H1 (cell line): Measurements from ENCODE around the gene SLC17A6. TPM values are rescaled to one million over a fixed set of nuclear protein-coding genes. Genes with fewer than 3 reads are reported as not detected.

ENCODE experiments used
- CTCF ChIA-PET: fragments of 300-600 bp; sonication (Branson Sonifier 250); formaldehyde crosslinking; loops from one replicate; lab custom pipeline; 2021; ENCODE audit not compliant: partially characterized antibody; lab: Charles Lee
- POLR2A ChIA-PET: fragments of 300-600 bp; sonication (Branson Sonifier 250); formaldehyde crosslinking; loops from one replicate; lab custom pipeline; 2021; ENCODE audit warnings: inconsistent platforms; ENCODE audit not compliant: partially characterized antibody; lab: Charles Lee
- DNase-seq, 2 experiments: peaks; one replicate each; pipeline versions ENCODE4 v3.0.0 to v3.0.0-alpha.2; 2010 to 2022; ENCODE audit warnings: low spot score in 2 of 2, low read depth in 1 of 2, mixed read lengths in 1 of 2
- FAIRE-seq: peaks from 2 replicates; lab custom pipeline; 2011; peaks lifted over from hg19 to GRCh38; lab: Jason Lieb, UNC
- H2AFZ ChIP-seq: 2 replicates; pipeline ENCODE4 v1.8.1; 2012; ENCODE audit warnings: low read length, inconsistent platforms
- H2AK5ac ChIP-seq: 2 replicates; pipeline ENCODE4 v1.6.1; 2013; ENCODE audit warnings: low read depth, low read length
- H2BK120ac ChIP-seq: replicated peaks from 2 replicates; pipeline ENCODE3; 2013; ENCODE audit warnings: low read depth, low read length, inconsistent platforms
- H2BK12ac ChIP-seq: 2 replicates; pipeline ENCODE4 v1.6.1; 2013; ENCODE audit warnings: low read depth, low read length
- H2BK15ac ChIP-seq: 2 replicates; pipeline ENCODE4 v1.6.1; 2013; ENCODE audit warnings: low read length
- H2BK20ac ChIP-seq: 2 replicates; pipeline ENCODE4 v1.6.1; 2013; ENCODE audit warnings: low read length
- H2BK5ac ChIP-seq: 2 replicates; pipeline ENCODE4 v1.6.1; 2013; ENCODE audit warnings: low read depth, low read length
- H3K14ac ChIP-seq: 2 replicates; pipeline ENCODE4 v1.6.1; 2013; ENCODE audit warnings: inconsistent platforms; ENCODE audit not compliant: insufficient read length
- H3K18ac ChIP-seq: 2 replicates; pipeline ENCODE4 v1.6.1; 2013; ENCODE audit warnings: low read length; ENCODE audit errors: extremely low read depth
- H3K23ac ChIP-seq: 2 replicates; pipeline ENCODE4 v1.6.1; 2013; ENCODE audit warnings: inconsistent platforms; ENCODE audit not compliant: insufficient read length
- H3K23me2 ChIP-seq: 2 replicates; pipeline ENCODE4 v1.6.1; 2013; ENCODE audit warnings: low read depth, low read length
- H3K27ac ChIP-seq: 2 replicates; pipeline ENCODE4 v1.6.1; 2011; ENCODE audit warnings: low read depth, low read length, inconsistent platforms
- H3K27me3 ChIP-seq, 4 experiments: replicated peaks in 1 of 4; 1 replicate in 1 of 4; 2 replicates in 3 of 4; pipeline versions ENCODE4 v1.6.1 to v1.8.1; 2011 to 2013; ENCODE audit warnings: low read length in 3 of 4, mild to moderate bottlenecking in 3 of 4, inconsistent platforms in 2 of 4, mixed read lengths in 2 of 4, moderate library complexity in 1 of 4; ENCODE audit not compliant: control insufficient read depth in 3 of 4, insufficient read depth in 3 of 4; ENCODE audit errors: extremely low read depth in 1 of 4
- H3K36me3 ChIP-seq, 4 experiments: 2 replicates each; pipeline versions ENCODE4 v1.6.1 to v1.8.1; 2011 to 2013; ENCODE audit warnings: mild to moderate bottlenecking in 4 of 4, low read length in 3 of 4, moderate library complexity in 2 of 4, control low read depth in 1 of 4, inconsistent platforms in 1 of 4; ENCODE audit not compliant: insufficient read depth in 4 of 4, control insufficient read depth in 2 of 4
- H3K4ac ChIP-seq: replicated peaks from 2 replicates; pipeline ENCODE3; 2013; ENCODE audit warnings: low read length, low read depth, mixed read lengths, inconsistent platforms; ENCODE audit not compliant: insufficient read length
- H3K4me1 ChIP-seq, 4 experiments: replicated peaks in 1 of 4; 1 replicate in 1 of 4; 2 replicates in 3 of 4; pipeline versions ENCODE4 v1.6.1 to v1.8.1; 2011 to 2013; ENCODE audit warnings: low read length in 3 of 4, inconsistent platforms in 2 of 4, mixed read lengths in 1 of 4; ENCODE audit not compliant: insufficient read depth in 4 of 4, control insufficient read depth in 3 of 4
- H3K4me2 ChIP-seq, 2 experiments: 2 replicates each; pipeline versions ENCODE4 v1.6.1 to v1.8.1; 2011 to 2013; ENCODE audit warnings: low read depth in 2 of 2, low read length in 2 of 2, control low read depth in 1 of 2, inconsistent platforms in 1 of 2, mild to moderate bottlenecking in 1 of 2; ENCODE audit not compliant: insufficient read depth in 1 of 2
- H3K4me3 ChIP-seq, 4 experiments: fragments of 200-600, 300-600 bp in 1 of 4; sonication (generic), shearing (Covaris generic), sonication (Bioruptor Twin) in 1 of 4; 2 replicates each; pipeline versions ENCODE4 v1.5.1 to v1.8.1; 2011 to 2016; ENCODE audit warnings: low read length in 4 of 4, low read depth in 3 of 4, control low read depth in 2 of 4, inconsistent platforms in 2 of 4, mild to moderate bottlenecking in 2 of 4, mixed read lengths in 1 of 4, moderate library complexity in 1 of 4; ENCODE audit not compliant: insufficient read depth in 2 of 4; ENCODE audit errors: extremely low read depth in 1 of 4
- H3K56ac ChIP-seq: replicated peaks from 2 replicates; pipeline ENCODE3; 2013; ENCODE audit warnings: low read depth, mild to moderate bottlenecking, mixed read lengths, low read length, inconsistent platforms; ENCODE audit not compliant: insufficient read length
- H3K79me1 ChIP-seq: 2 replicates; pipeline ENCODE4 v1.6.1; 2013; ENCODE audit warnings: low read depth, low read length, control low read depth
- H3K79me2 ChIP-seq, 2 experiments: 2 replicates each; pipeline versions ENCODE4 v1.6.1 to v1.8.1; 2012 to 2013; ENCODE audit warnings: low read length in 2 of 2, mild to moderate bottlenecking in 2 of 2, inconsistent platforms in 1 of 2; ENCODE audit not compliant: insufficient read depth in 2 of 2, control insufficient read depth in 1 of 2
- H3K9ac ChIP-seq, 4 experiments: replicated peaks in 1 of 4; 1 replicate in 1 of 4; 2 replicates in 3 of 4; pipeline versions ENCODE4 v1.6.1 to v1.8.1; 2011 to 2013; ENCODE audit warnings: low read depth in 3 of 4, low read length in 3 of 4, control low read depth in 2 of 4, mild to moderate bottlenecking in 2 of 4, moderate library complexity in 2 of 4, inconsistent platforms in 1 of 4; ENCODE audit errors: extremely low read depth in 1 of 4
- H3K9me3 ChIP-seq, 2 experiments: 2 replicates each; pipeline versions ENCODE4 v1.6.1 to v1.8.1; 2012 to 2013; ENCODE audit warnings: mild to moderate bottlenecking in 2 of 2, moderate library complexity in 2 of 2, control low read depth in 1 of 2, inconsistent platforms in 1 of 2, low read depth in 1 of 2, low read length in 1 of 2, mixed read lengths in 1 of 2; ENCODE audit not compliant: insufficient read depth in 2 of 2
- H4K20me1 ChIP-seq, 2 experiments: replicated peaks in 1 of 2; 2 replicates each; pipeline versions ENCODE3 to v1.8.1; 2011 to 2013; ENCODE audit warnings: inconsistent platforms in 2 of 2, low read length in 2 of 2, mild to moderate bottlenecking in 1 of 2; ENCODE audit not compliant: insufficient read depth in 2 of 2, control insufficient read depth in 1 of 2
- H4K5ac ChIP-seq: 2 replicates; pipeline ENCODE4 v1.6.1; 2013; ENCODE audit warnings: low read length, low read depth, mixed read lengths, inconsistent platforms; ENCODE audit not compliant: insufficient read length
- H4K8ac ChIP-seq: 2 replicates; pipeline ENCODE4 v1.8.0; 2013; ENCODE audit warnings: mild to moderate bottlenecking, moderate library complexity, low read length, inconsistent platforms; ENCODE audit not compliant: insufficient read depth; ENCODE audit errors: extremely low read depth
- H4K91ac ChIP-seq: replicated peaks from 2 replicates; pipeline ENCODE3; 2013; ENCODE audit warnings: low read length, mixed read lengths, inconsistent platforms; ENCODE audit not compliant: insufficient read length
- CHD2 ChIP-seq: IDR thresholded peaks from 2 replicates; pipeline ENCODE4 v1.6.1; 2012; ENCODE audit warnings: low read length, improper control_type of control experiment
- EGR1 ChIP-seq: IDR thresholded peaks from 2 replicates; pipeline ENCODE4 v1.6.1; 2011; ENCODE audit warnings: low read depth, low read length, borderline replicate concordance
- EP300 ChIP-seq, 2 experiments: IDR thresholded peaks; 1 replicate in 1 of 2; 2 replicates in 1 of 2; pipeline ENCODE4 v1.6.1; 2011 to 2012; ENCODE audit warnings: low read depth in 2 of 2, low read length in 2 of 2, mild to moderate bottlenecking in 2 of 2, borderline replicate concordance in 1 of 2, inconsistent platforms in 1 of 2, moderate library complexity in 1 of 2
- SP2 ChIP-seq: IDR thresholded peaks from 2 replicates; pipeline ENCODE4 v1.6.1; 2012; ENCODE audit warnings: mild to moderate bottlenecking, low read length, inconsistent platforms
- WGBS, 2 experiments: shearing (Covaris generic) in 1 of 2; methylation state at CpG; one replicate each; pipeline versions ENCODE4 v1.1.6 to v1.1.7; 2013 to 2015; ENCODE audit warnings: low lambda C conversion rate in 2 of 2, mixed read lengths in 2 of 2, inconsistent platforms in 1 of 2, low coverage in 1 of 2, missing lambda C conversion rate in 1 of 2; ENCODE audit not compliant: insufficient replicate concordance in 2 of 2, insufficient coverage in 1 of 2, insufficient read length in 1 of 2; ENCODE audit errors: extremely low coverage in 1 of 2, missing lambda C conversion rate in 1 of 2; 5-methylcytosine and 5-hydroxymethylcytosine counted together
- polyA plus RNA-seq, 7 experiments: library from polyadenylated mRNA; depleted of rRNA in 3 of 7; stranded (reverse) in 5 of 7; unstranded in 2 of 7; fragments of >200 nt in 5 of 7; fragments of 200-250 nt in 2 of 7; gene quantifications; 1 replicate in 5 of 7; 2 replicates in 1 of 7; 4 replicates in 1 of 7; pipeline versions ENCODE4 v1.2.1 to v1.2.3, GENCODE V29; 2011 to 2013; ENCODE audit warnings: missing spikeins in 2 of 7, mixed read lengths in 2 of 7
- total RNA-seq: library from RNA; stranded (reverse); fragmentation: NEBNext Ultra II Directional; extraction: Animal tissue kit (Norgen Biotek cat#: 25700); gene quantifications from 2 replicates; pipeline ENCODE4 v1.2.1, GENCODE V29; 2021
- TF ChIP-seq, protein P1 (sequence below), 3 experiments: IDR thresholded peaks; 1 replicate in 2 of 3; 2 replicates in 1 of 3; pipeline versions ENCODE4 v1.5.1 to v1.6.1; 2011; ENCODE audit warnings: low read length in 3 of 3, mild to moderate bottlenecking in 3 of 3, inconsistent platforms in 2 of 3, low read depth in 1 of 3, moderate library complexity in 1 of 3; ENCODE audit not compliant: insufficient read depth in 1 of 3; ENCODE audit errors: control extremely low read depth in 1 of 3
- TF ChIP-seq, protein P2 (sequence below): IDR thresholded peaks from 2 replicates; pipeline ENCODE4 v1.6.1; 2012; ENCODE audit warnings: low read length, inconsistent platforms

SLC17A6 gene
- total and polyA plus RNA-seq, 2 of the 8 experiments (the other 6 are each of a cell fraction or from before 2014, with no cell fraction given): 0.24 to 1.6 TPM

DNA sequence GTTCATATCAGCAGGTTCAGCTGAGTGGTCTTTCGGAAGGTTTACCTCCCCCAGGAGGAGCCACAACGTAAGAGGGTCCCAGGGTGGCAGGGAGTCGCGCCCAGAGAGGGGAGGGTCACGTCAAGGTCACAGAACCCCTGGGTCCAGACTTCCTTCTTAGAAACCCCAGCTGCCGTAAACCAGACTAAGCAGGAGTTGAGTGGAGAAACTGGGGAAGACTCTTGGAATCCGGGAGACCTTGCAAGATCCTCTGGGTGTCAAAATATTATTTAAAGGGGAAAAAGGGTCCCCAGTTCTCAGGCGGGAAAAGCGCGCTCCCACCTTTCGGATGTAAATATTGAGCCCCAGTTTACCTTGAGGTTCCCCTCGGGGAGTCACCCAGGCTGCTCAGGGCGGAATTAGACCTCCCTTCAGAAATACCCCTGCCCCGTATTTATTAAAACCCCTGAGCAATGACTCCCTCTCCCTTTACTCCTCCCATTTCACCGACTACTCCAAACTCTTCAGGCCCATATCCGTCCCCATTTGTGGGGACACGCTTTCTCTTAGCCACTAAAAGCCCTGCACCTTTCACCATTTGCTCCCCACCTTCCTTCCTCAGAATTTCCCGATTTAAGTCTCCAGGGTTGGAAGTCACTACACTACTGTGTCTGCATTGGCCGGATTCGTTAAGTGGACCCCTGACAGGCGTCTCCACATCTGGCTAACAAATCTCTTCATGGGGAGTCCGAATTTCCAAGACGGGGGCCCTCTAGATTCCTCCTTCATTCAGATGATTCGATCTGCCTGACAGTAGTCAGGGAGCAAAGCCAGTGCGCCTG lies 4.2 kb downstream of the SLC17A6 start:
- Histone ChIP-seq H3K36me3 (no peaks in the 10 kb centered on the region), H3K56ac (no peak overlapping the region), H4K91ac (no peak overlapping the region), H4K5ac (no peak overlapping the region), H4K20me1 (no peaks in the 10 kb centered on the region), H3K4me3 (peak overlapping the region; percentile 36 to 61 (median 44); a peak in 7 of 8 replicates), H3K9me3 (no peaks in the 10 kb centered on the region), H2BK120ac (no peak overlapping the region), H3K4me1 (peaks cover 15 to 24% (median 21%) of the 10 kb centered on the region in 4 experiments), H3K27ac (no peak overlapping the region), H2AFZ (peak overlapping the region; percentile 6; the same call in 1 of the 2 replicates), H2BK12ac (peak overlapping the region; percentile 32; the same call in 1 of the 2 replicates), H2BK20ac (no peak overlapping the region), H4K8ac (no peak overlapping the region), H2BK5ac (no peak overlapping the region), H3K79me2 (no peaks in the 10 kb centered on the region), H3K23me2 (peaks cover 34% of the 10 kb centered on the region), H3K18ac (0 out of 2 replicates have a peak overlapping the region, but pooled peaks have one; percentile 67), H3K4me2 (peak overlapping the region; percentile 77 to 97), H3K4ac (no peak overlapping the region), H3K27me3 (peaks cover 8 to 50% (median 31%) of the 10 kb centered on the region in 4 experiments; a peak in 6 of 7 replicates), H2BK15ac (no peak overlapping the region), H3K23ac (no peak overlapping the region), H3K14ac (no peak overlapping the region), H3K79me1 (no peaks in the 10 kb centered on the region), H2AK5ac (no peak overlapping the region), H3K9ac (no peak overlapping the region; a peak in 1 of 7 replicates)
- 22% methylated on average over 25 of the region's 25 CpGs; no CpG with 5 or more reads in 1 of the 2 experiments for WGBS, 2 experiments
- FAIRE-seq: no peak
- POLR2A ChIA-PET: interaction anchor here (1.2 kb wide), 1 partner anchor 298 kb away, joined by 3 read pairs; no protein-coding TSS in a partner anchor
- no peak for DNase-seq
- CTCF ChIA-PET: interaction anchor here (0.8 to 1.3 kb wide), 3 partner anchors 12 to 218 kb away, joined by 3 to 4 read pairs (median 4); no protein-coding TSS in a partner anchor
- TF ChIP-seq EGR1 (no peak), SP2 (no peak), CHD2 (no peak), EP300 (IDR thresholded peaks at IDR 0.05; ENCODE audit: borderline replicate concordance in 1 of 2, low read depth in 2 of 2, low read length in 2 of 2) (no peak)
- TF ChIP-seq, protein P1, sequence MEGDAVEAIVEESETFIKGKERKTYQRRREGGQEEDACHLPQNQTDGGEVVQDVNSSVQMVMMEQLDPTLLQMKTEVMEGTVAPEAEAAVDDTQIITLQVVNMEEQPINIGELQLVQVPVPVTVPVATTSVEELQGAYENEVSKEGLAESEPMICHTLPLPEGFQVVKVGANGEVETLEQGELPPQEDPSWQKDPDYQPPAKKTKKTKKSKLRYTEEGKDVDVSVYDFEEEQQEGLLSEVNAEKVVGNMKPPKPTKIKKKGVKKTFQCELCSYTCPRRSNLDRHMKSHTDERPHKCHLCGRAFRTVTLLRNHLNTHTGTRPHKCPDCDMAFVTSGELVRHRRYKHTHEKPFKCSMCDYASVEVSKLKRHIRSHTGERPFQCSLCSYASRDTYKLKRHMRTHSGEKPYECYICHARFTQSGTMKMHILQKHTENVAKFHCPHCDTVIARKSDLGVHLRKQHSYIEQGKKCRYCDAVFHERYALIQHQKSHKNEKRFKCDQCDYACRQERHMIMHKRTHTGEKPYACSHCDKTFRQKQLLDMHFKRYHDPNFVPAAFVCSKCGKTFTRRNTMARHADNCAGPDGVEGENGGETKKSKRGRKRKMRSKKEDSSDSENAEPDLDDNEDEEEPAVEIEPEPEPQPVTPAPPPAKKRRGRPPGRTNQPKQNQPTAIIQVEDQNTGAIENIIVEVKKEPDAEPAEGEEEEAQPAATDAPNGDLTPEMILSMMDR (IDR thresholded peaks at IDR 0.05; ENCODE audit: control extremely low read depth in 1 of 3, insufficient read depth in 1 of 3, low read depth in 1 of 3, low read length in 3 of 3): no peak
- TF ChIP-seq, protein P2, sequence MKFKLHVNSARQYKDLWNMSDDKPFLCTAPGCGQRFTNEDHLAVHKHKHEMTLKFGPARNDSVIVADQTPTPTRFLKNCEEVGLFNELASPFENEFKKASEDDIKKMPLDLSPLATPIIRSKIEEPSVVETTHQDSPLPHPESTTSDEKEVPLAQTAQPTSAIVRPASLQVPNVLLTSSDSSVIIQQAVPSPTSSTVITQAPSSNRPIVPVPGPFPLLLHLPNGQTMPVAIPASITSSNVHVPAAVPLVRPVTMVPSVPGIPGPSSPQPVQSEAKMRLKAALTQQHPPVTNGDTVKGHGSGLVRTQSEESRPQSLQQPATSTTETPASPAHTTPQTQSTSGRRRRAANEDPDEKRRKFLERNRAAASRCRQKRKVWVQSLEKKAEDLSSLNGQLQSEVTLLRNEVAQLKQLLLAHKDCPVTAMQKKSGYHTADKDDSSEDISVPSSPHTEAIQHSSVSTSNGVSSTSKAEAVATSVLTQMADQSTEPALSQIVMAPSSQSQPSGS: no peak
